Muscle of arm (tissue), 12 donors: ENCODE measurements around the gene ZNF35. TPM values are rescaled to one million over a fixed set of nuclear protein-coding genes. Genes with fewer than 3 reads are reported as not detected.

ENCODE experiments used
- DNase-seq: peaks from one replicate; pipeline ENCODE4 v3.0.0-alpha.2; 2013
- polyA plus RNA-seq, 12 donors: library from polyadenylated mRNA; unstranded; fragments of 120-200 nt; gene quantifications; one replicate each; pipeline ENCODE4 v1.2.1, GENCODE V29; 2013; ENCODE audit not compliant: insufficient read length in 12 of 12

The ZNF35 gene
- polyA plus RNA-seq, 12 donors: 5.7 to 9.2 (median 7.4) TPM; not detected in 1

DNA sequence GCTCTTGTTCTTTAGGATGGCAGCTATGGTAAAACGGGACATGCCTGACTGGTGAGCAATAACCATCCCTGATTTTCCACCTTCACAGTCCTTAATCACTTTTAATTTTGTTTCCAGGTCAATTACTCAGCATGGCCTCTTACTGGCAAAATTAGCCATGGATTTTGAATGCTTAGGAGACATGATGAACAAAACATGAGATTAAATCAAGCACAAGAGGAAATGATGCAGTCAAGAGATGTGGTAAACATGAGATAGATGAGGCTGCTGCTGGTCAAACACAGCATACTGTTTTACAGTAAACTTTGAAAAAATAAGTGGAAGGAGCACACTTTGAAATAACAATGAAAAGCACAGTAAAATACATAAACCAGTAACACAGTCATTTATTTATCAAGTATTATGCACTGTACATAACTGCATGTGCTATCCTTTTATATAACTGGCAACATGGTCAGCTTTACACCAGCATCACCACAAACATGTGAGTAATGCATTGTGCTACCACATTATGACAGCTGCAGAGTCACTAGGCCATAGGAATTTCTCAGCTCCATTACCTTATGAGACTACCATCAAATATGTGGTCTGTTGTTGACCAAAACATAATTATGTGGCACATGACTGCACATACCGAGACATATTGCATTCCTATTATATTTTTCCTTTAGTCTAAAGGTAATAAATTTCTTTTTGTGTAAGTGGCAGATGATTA, 33.8 kb downstream of the ZNF35 start:
- DNase-seq: no peak

DNA sequence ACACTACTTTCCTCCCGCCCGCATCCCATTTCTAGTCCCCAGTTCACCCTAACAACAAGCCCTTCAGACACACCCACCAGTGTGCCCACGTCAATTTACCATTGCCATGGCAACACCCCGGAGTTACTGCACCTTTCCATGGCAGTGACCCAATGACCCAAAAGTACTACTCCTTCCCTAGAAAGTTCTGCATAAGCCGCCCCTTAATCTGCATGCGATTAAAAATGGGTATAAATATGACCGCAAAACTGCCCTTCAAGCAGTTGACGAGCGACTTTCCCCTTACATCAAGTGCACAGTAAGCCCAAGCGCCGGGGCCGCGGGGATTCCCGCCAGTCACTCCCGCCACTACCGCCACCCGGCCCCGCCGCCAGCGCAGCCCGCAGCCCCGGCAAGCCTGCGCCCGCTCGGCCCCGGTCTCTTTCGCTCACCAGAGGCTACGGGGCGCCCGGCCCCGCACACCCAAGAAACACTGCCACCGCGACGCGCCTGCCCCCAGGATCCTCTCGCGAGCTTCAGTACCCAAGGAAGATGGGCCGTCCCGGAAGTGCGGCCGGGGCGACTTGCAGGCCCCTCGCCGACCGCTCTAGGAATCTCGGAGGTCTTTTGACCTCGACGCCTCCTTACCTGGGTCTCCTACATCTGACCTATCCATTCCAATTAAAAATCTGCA, 36.7 kb downstream of the ZNF35 start:
- peak; percentile 69 for DNase-seq

DNA sequence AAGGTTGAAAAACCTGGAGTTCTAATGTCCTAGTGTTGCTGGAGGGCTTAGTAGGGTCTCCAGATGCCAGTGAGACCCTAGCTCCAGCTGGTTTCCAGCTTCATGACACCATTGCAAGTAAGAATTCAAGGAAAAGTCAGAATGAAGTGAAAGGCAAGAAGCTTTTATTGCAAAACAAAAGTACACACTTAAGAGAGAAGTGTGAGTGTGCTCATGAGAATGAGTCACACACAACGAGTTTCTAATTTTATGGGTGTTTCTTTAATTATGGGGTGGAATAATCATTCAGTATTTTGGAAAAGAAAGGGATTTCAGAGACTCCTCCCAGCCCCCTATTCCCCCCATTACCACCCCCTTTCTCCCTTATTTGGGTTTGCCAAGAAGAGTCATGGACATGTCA, 39.4 kb downstream of the ZNF35 start:
- no peak for DNase-seq

Other genes starting within 250 kb of the ZNF35 start
- gene ZNF445, start 171.1 kb upstream of the ZNF35 start, polyA plus RNA-seq: 10 to 100 TPM in 11 of 12 donors, not detected in 1; 12.4 to 22.4 (median 16.9) TPM
- gene ZKSCAN7, start 93.5 kb upstream of the ZNF35 start, polyA plus RNA-seq: 10 to 100 TPM in 1 of 12 donors, 1 to 10 TPM in 10, not detected in 1; 5.8 to 10.4 (median 8.1) TPM
- 1 to 10 TPM in 11 of 12 donors, not detected in 1; 3.4 to 9.8 (median 4.8) TPM for gene ZNF660, start 63.8 kb upstream of the ZNF35 start, polyA plus RNA-seq
- 10 to 100 TPM in 11 of 12 donors, not detected in 1; 13.5 to 24.4 (median 20.2) TPM for gene ZNF197, start 23.7 kb upstream of the ZNF35 start, polyA plus RNA-seq
- 1 to 10 TPM in 11 of 12 donors, not detected in 1; 5.1 to 9.2 (median 7.4) TPM for gene ZNF502, start 63.9 kb downstream of the ZNF35 start, polyA plus RNA-seq
- 10 to 100 TPM in 1 of 12 donors, 1 to 10 TPM in 10, not detected in 1; 5.8 to 13.5 (median 7.0) TPM for gene ZNF501, start 80.9 kb downstream of the ZNF35 start, polyA plus RNA-seq
- gene KIAA1143, start 112.9 kb downstream of the ZNF35 start, polyA plus RNA-seq: 10 to 100 TPM in 11 of 12 donors, not detected in 1; 32.2 to 55.5 (median 38.7) TPM
- gene KIF15, start 113.1 kb downstream of the ZNF35 start, polyA plus RNA-seq: 10 to 100 TPM in 8 of 12 donors, 1 to 10 TPM in 3, not detected in 1; 7.1 to 20.0 (median 13.1) TPM
- 10 to 100 TPM in 10 of 12 donors, 1 to 10 TPM in 1, not detected in 1; 8.5 to 15.9 (median 13.1) TPM for gene TMEM42, start 213.2 kb downstream of the ZNF35 start, polyA plus RNA-seq
- gene TGM4, start 225.9 kb downstream of the ZNF35 start, polyA plus RNA-seq: under 1 TPM in 3 of 12 donors, not detected in 9; 0.05 to 0.18 (median 0.07) TPM